Measurements from ENCODE around the gene CABP1.

Gene CABP1

DNA sequence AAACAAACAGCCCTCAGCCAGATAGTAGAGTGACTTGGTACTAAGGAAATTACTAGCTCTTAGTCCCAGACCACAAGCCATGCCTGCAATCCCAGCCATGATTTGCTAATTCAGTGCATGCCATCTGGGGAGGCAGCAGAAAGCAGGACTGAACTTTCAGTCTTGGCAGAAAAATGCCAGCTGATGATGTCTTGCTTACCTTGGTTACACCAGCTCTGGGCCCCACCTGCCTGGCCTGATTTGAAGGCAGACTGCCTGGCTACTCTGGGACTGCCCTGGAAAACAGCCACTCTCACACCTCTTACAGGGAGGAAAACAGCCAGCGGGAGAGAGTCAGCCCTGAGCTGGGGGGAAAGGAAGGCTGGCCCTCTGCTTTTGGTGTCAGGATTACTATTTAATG is 65.2 kb downstream of the CABP1 start:
- peaks cover 4% of the 10 kb centered on the region for H3K4me1 ChIP-seq (ENCODE audit: control insufficient read depth, insufficient read depth, low read length)
- H3K4me3 ChIP-seq (ENCODE audit: low read depth, low read length), result no peak overlapping the region
- H3K9me3 ChIP-seq (ENCODE audit: control insufficient read depth, insufficient read depth, low read length), result no peaks in the 10 kb centered on the region
- peaks cover 18% of the 10 kb centered on the region for H3K36me3 ChIP-seq (ENCODE audit: control insufficient read depth, insufficient read depth, low read length)
- no peaks in the 10 kb centered on the region for H3K27me3 ChIP-seq (ENCODE audit: control insufficient read depth, insufficient read depth, low read length)
- no peak overlapping the region for H3K9ac ChIP-seq (ENCODE audit: low read depth, low read length)

DNA sequence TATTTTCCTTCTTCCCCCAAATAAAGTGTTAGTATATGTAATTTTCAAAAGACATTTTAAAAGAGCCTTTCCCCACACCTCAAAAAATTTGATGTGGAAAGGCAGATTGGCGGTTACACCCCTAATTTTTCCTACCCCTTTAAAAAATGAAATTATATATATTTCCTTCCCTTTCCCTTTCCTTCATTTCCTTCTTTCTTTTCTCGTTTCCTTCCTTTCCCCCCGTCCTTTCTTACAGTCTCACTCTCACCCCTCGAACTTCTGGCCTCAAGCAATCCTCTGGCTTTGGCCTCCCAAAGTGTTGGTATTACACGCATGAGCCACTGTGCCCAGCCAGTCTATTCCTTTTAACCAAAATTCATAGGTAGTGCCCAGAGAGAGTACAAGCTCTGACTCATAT is 65.6 kb downstream of the CABP1 start:
- Histone ChIP-seq H3K27me3 (ENCODE audit: control insufficient read depth, insufficient read depth, low read length) (no peaks in the 10 kb centered on the region), H3K9ac (ENCODE audit: low read depth, low read length) (no peak overlapping the region), H3K9me3 (ENCODE audit: control insufficient read depth, insufficient read depth, low read length) (no peaks in the 10 kb centered on the region), H3K4me3 (ENCODE audit: low read depth, low read length) (no peak overlapping the region), H3K4me1 (ENCODE audit: control insufficient read depth, insufficient read depth, low read length) (peaks cover 4% of the 10 kb centered on the region), H3K36me3 (ENCODE audit: control insufficient read depth, insufficient read depth, low read length) (peaks cover 17% of the 10 kb centered on the region)

DNA sequence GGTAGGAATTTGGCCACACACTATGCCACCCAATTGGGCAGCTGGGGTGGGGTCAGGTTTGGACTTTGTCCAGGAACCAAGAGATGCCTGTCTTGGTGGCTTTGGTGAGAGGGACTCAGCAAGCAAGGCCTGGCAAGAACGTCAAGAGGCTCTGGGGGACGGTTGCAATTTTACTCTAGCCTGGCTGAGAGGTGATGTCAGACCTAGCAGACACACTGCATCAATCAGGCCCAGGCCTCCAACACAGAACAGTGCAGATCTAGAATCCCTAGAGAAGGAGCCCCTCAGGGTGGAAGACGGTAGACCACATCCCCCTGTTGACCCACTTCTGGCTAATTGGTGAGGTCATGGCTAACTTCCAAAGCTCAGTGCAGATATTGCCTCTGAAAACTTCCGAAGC is 68.2 kb downstream of the CABP1 start:
- H3K27me3 ChIP-seq (ENCODE audit: control insufficient read depth, insufficient read depth, low read length), result no peaks in the 10 kb centered on the region
- no peak overlapping the region for H3K4me3 ChIP-seq (ENCODE audit: low read depth, low read length)
- peaks cover 3% of the 10 kb centered on the region for H3K36me3 ChIP-seq (ENCODE audit: control insufficient read depth, insufficient read depth, low read length)
- no peaks in the 10 kb centered on the region for H3K9me3 ChIP-seq (ENCODE audit: control insufficient read depth, insufficient read depth, low read length)
- H3K9ac ChIP-seq (ENCODE audit: low read depth, low read length), result no peak overlapping the region
- H3K4me1 ChIP-seq (ENCODE audit: control insufficient read depth, insufficient read depth, low read length), result peaks cover 9% of the 10 kb centered on the region

DNA sequence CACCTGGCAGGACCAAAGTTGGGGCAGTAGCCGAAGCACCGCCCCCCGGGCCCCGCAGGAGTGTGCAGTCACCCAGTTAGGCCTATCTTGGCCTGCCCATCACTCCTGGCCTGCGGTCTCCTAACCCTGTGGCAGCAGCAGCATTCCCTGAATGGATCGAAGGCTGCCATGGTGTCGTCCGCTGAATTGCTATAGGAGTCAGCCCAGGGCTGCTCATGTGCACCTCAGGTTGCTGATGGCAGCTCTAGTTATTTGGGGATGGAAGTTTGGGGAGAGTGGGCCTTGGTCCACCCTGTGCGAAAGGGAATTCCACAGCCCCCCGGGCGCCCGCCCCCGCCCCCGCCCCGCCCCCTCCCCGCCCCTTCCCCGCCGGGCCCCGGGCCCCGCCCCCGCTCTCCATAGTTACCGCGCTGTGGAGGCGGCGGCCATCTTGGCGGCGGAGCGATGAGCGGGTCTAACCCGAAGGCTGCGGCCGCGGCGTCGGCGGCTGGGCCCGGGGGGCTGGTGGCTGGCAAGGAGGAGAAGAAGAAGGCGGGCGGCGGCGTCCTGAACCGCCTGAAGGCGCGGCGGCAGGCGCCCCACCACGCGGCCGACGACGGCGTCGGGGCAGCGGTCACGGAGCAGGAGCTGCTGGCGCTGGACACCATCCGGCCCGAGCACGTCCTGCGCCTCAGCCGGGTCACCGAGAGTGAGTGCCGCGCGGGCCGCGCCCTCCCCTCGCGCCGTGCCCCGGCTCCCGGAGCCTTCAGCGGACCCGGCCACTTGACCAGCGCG is 69.8 kb downstream of the CABP1 start, which contains the start of gene UNC119B:
TSS of gene UNC119B (plus strand) at position 428 of the 774 bp plus-strand sequence. CDS start at position 445, 17 bp downstream.
- no peaks in the 10 kb centered on the region for H3K9me3 ChIP-seq (ENCODE audit: control insufficient read depth, insufficient read depth, low read length)
- peaks cover 9% of the 10 kb centered on the region for H3K36me3 ChIP-seq (ENCODE audit: control insufficient read depth, insufficient read depth, low read length)
- H3K27me3 ChIP-seq (ENCODE audit: control insufficient read depth, insufficient read depth, low read length), result no peaks in the 10 kb centered on the region
- peak within 1 kb of the TSS; percentile 87 for H3K9ac ChIP-seq (ENCODE audit: low read depth, low read length)
- H3K4me1 ChIP-seq (ENCODE audit: control insufficient read depth, insufficient read depth, low read length), result peaks cover 9% of the 10 kb centered on the region
- peak within 1 kb of the TSS; percentile 79 for H3K4me3 ChIP-seq (ENCODE audit: low read depth, low read length)

DNA sequence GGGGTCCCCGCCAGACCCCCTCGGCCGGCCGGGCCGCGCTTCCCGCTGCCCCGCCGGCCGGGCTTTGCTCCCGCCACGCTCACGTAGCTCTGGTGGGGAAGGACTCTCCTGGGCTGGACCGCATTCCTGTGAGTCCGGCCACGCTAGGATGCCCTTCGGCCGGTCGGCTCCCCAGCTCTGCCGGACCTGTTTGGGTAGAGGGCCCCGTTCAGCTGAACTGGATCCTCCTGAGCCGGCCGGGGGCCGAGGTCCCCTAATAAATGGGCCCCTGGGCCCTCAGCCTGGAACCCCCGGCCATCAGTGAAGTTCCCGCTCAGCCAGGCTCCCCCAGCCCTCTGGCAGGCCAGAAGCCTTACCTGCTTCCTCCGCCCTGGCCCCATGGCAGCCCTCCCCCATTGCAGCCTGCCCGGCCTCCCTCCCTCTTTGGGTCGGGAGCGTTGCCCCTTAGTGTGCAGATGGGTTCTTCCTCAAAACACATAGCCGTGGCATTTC is 70.4 kb downstream of the CABP1 start:
- peaks cover 9% of the 10 kb centered on the region for H3K4me1 ChIP-seq (ENCODE audit: control insufficient read depth, insufficient read depth, low read length)
- H3K27me3 ChIP-seq (ENCODE audit: control insufficient read depth, insufficient read depth, low read length), result no peaks in the 10 kb centered on the region
- peak overlapping the region; percentile 79 for H3K4me3 ChIP-seq (ENCODE audit: low read depth, low read length)
- H3K36me3 ChIP-seq (ENCODE audit: control insufficient read depth, insufficient read depth, low read length), result peaks cover 10% of the 10 kb centered on the region
- H3K9me3 ChIP-seq (ENCODE audit: control insufficient read depth, insufficient read depth, low read length), result no peaks in the 10 kb centered on the region
- H3K9ac ChIP-seq (ENCODE audit: low read depth, low read length), result peak overlapping the region; percentile 87

DNA sequence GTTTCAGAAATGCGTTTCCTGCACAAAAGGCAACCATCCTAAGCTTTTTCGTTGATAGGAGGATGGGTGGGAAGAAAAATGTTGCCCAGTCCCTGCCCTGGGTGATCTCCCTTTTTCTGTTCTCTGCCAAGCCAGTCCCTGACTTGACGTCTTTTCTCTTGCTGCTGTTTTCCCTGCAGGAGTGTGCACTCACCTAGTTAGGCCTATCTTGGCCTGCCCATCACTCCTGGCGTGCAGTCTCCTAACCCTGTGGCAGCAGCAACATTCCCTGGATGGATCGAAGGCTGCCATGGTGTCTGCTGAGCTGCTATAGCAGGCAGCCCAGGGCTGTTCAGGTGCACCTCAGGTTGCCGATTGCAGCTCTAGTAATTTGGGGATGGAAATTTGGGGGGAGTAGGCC is 71.0 kb downstream of the CABP1 start:
- Histone ChIP-seq H3K4me3 (ENCODE audit: low read depth, low read length) (peak overlapping the region; percentile 79), H3K27me3 (ENCODE audit: control insufficient read depth, insufficient read depth, low read length) (no peaks in the 10 kb centered on the region), H3K36me3 (ENCODE audit: control insufficient read depth, insufficient read depth, low read length) (peaks cover 12% of the 10 kb centered on the region), H3K4me1 (ENCODE audit: control insufficient read depth, insufficient read depth, low read length) (peaks cover 9% of the 10 kb centered on the region), H3K9ac (ENCODE audit: low read depth, low read length) (peak overlapping the region; percentile 87), H3K9me3 (ENCODE audit: control insufficient read depth, insufficient read depth, low read length) (no peaks in the 10 kb centered on the region)

DNA sequence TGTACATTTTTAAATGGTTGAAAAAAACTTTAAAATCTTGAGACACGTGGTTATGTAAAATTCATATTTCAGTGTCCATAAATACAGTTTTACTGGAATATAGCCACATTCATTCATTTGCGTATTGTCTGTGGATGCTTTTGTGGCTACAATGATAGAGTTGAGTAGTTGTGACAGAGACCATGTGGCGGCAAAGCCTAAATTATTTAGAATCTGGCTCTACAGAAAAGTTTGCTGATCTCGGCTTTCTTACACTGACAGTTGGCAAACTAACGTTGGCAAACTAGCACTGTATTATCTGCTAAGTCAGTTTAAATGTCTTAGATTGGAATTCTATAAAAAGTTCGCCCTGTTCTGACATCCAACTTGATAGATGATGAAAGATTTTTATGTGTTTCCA is 72.2 kb downstream of the CABP1 start:
- Histone ChIP-seq H3K36me3 (ENCODE audit: control insufficient read depth, insufficient read depth, low read length) (peaks cover 17% of the 10 kb centered on the region), H3K9ac (ENCODE audit: low read depth, low read length) (no peak overlapping the region), H3K9me3 (ENCODE audit: control insufficient read depth, insufficient read depth, low read length) (no peaks in the 10 kb centered on the region), H3K27me3 (ENCODE audit: control insufficient read depth, insufficient read depth, low read length) (no peaks in the 10 kb centered on the region), H3K4me1 (ENCODE audit: control insufficient read depth, insufficient read depth, low read length) (peaks cover 9% of the 10 kb centered on the region), H3K4me3 (ENCODE audit: low read depth, low read length) (no peak overlapping the region)

DNA sequence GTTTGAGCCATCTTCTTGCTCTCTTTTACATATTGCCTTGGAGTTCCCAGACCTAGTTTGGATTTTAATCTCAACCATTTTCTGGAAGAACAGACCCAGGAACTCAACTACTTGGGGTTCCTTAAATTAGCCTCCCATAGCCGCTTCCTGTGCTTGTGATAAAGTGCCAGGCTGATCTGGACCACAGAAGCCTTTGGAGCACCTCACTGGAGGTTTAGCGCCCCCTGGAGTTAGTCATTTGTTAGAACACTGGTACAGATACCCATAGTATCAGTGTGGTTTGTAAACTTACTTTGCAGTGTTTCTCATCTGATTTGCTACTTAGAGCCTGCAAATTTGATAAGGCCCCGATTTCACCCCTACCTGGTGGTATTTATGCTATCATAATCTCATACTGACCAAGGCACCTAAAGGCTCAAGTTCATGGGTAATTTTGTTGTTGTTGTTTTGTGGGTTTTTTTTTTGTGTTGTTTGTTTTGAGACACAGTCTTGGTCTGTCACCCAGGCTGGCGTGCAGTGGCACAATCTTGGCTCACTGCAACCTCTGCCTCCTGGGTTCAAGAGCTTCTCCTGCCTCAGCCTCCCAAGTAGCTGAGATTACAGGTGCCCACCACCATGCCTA is 73.5 kb downstream of the CABP1 start:
- no peaks in the 10 kb centered on the region for H3K27me3 ChIP-seq (ENCODE audit: control insufficient read depth, insufficient read depth, low read length)
- H3K36me3 ChIP-seq (ENCODE audit: control insufficient read depth, insufficient read depth, low read length), result peaks cover 23% of the 10 kb centered on the region
- H3K4me3 ChIP-seq (ENCODE audit: low read depth, low read length), result no peak overlapping the region
- peaks cover 9% of the 10 kb centered on the region for H3K4me1 ChIP-seq (ENCODE audit: control insufficient read depth, insufficient read depth, low read length)
- no peaks in the 10 kb centered on the region for H3K9me3 ChIP-seq (ENCODE audit: control insufficient read depth, insufficient read depth, low read length)
- H3K9ac ChIP-seq (ENCODE audit: low read depth, low read length), result no peak overlapping the region

All from iPS-15b (cell line).